ENCODE results near the gene FXYD7.

The FXYD7 gene

DNA sequence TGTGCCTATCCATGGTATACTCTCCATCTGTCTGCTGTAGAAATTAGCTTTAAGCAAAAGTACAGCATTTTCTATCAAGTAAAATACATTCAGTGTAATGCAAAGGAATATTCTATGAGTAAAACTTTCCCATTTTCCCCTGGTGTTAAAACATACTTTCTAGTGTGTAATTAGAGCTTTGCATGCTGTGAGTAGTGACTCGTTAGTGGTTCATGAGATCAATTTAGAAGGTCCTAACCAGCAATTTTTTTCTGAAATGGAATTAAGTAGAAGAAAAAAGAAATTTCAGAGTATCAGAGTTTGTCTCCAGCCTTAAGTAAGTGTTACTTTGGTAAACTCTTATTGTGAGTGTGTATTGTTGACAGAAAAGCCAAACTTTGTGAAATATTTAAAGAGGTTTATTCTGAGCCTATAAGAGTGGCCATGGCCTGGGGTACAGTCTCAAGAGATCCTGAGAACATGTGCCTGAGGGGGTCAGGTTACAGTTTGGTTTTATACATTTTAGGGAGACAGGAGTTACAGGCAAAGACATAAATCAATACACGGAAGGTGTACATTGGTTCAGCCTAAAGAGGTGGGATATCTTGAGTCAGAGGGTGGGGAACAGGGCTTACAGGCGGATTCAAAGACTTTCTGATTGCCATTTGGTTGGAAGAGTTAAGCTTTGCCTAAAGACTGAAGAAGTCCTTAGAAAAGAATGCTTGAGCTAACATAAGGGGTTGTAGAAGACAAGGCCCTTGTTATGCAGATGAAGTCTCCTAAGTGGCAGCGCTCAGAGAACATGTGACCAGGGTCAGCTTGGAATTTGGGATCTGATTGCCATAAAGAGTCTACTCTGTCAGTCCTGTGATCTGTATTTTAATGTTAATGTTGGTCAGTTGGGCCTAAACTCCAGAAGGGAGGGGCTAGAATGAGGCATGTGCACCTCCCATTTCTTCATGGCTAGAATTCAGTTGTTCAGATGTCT is 60.0 kb downstream of the FXYD7 start:
- no peak for DNase-seq

All from right kidney (tissue), 1 donor.